ENCODE results near the gene POU2F2.

DNA sequence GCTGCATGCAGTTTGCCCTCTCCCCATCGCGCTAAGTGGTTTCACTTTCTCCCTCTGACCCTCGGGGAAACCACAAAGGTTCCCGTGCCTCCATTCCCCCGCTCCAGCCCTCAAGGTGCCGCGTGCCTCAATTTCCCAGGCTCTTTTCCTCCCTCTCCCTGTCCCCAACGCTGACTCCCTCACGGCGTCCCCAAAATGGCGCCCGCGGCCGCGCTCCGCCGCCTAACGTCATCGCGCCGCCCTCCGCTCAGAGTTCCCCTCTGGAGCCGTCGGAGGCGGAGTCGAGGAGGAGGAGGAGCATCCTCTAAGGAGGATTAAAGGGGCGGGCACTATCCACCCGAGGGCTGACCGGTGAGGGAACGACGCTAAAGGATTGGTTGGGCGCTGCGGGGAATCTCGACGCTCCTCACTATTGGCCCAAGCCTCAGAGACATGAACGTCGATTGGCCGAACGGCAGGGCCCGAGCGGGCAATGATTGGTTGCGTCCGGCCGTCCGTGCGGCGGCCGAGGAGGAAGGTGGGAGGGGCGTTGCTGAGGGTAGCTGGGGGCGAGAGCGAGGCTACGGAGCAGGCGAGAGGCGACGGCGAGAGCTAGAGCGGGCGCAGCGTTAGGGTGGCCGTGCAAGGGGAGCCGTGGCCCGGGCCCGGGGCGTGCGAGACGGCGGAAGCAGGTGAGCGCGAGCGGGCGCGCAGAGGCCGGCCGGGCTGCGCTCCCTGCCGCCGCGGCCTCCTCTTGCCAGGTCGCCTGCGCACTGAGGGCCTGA is 56.4 kb downstream of the POU2F2 start, which contains the start of gene ZNF574:
- 0 out of 2 replicates have a peak, but pooled peaks have one; percentile 14 for TF ChIP-seq HIVEP1 (CRISPR knock-in tag; IDR thresholded peaks at IDR 0.05)
- no peak for TF ChIP-seq ARID2 (IDR thresholded peaks at IDR 0.05)
- no peak for TF ChIP-seq E4F1 (CRISPR knock-in tag; IDR thresholded peaks at IDR 0.05; ENCODE audit: borderline replicate concordance)
- peak; percentile 80 for TF ChIP-seq PCBP1 (IDR thresholded peaks at IDR 0.05; ENCODE audit: low read depth, low read length, poor library complexity, severe bottlenecking)
- TF ChIP-seq PRPF4 (IDR thresholded peaks at IDR 0.05; ENCODE audit: insufficient read depth, low read depth, low read length, poor library complexity, severe bottlenecking): no peak
- TF ChIP-seq FOXK2 (conservative IDR thresholded peaks at IDR 0.05 in 1 of 2, IDR thresholded peaks at IDR 0.05 in 1 of 2; ENCODE audit: low read depth in 2 of 2): peak; percentile 1 to 2; a peak in 2 of 4 replicates

All from K562 (cell line).